A673 (cell line): ENCODE data around the gene IGF1. TPM values are rescaled to one million over a fixed set of nuclear protein-coding genes. Genes with fewer than 3 reads are reported as not detected.

Experiments
- BruUV-seq: library from RNA; stranded (reverse); fragments of 400-500 nt; replicated peaks from 2 replicates; lab custom pipeline; 2021; lab: Mats Ljungman, UMichigan
- CTCF ChIA-PET: fragments of 300-600 bp; sonication (Branson Sonifier 250); formaldehyde crosslinking; loops from one replicate; lab custom pipeline; 2022; ENCODE audit warnings: antibody characterized with exemption; lab: Charles Lee
- POLR2A ChIA-PET: fragments of 300-600 bp; sonication (Branson Sonifier 250); formaldehyde crosslinking; loops from one replicate; lab custom pipeline; 2022; ENCODE audit warnings: antibody characterized with exemption; ENCODE audit not compliant: low non-redundant PET; lab: Charles Lee
- DNase-seq: peaks from one replicate; pipeline ENCODE4 v3.0.0-alpha.2; 2015; ENCODE audit warnings: low spot score
- H3K27ac ChIP-seq: fragments of 200-600 bp; sonication (generic); 2 replicates; pipeline ENCODE4 v1.5.1; 2016; ENCODE audit warnings: mixed run types, low read depth, mild to moderate bottlenecking, mixed read lengths, antibody characterized with exemption, low read length; ENCODE audit not compliant: poor library complexity, severe bottlenecking
- H3K27me3 ChIP-seq: fragments of 200-600 bp; sonication (generic); replicated peaks from 2 replicates; pipeline ENCODE4 v1.6.1; 2017; ENCODE audit warnings: mixed run types, low read depth, mild to moderate bottlenecking, mixed read lengths, antibody characterized with exemption, low read length; ENCODE audit not compliant: insufficient read depth, poor library complexity
- H3K36me3 ChIP-seq: fragments of 200-600 bp; sonication (generic); 2 replicates; pipeline ENCODE4 v1.6.1; 2016; ENCODE audit warnings: mixed run types, mild to moderate bottlenecking, mixed read lengths, antibody characterized with exemption, low read length; ENCODE audit not compliant: insufficient read depth, poor library complexity, severe bottlenecking
- H3K4me1 ChIP-seq: fragments of 200-600 bp; sonication (generic); 2 replicates; pipeline ENCODE4 v1.6.1; 2017; ENCODE audit warnings: mixed run types, mild to moderate bottlenecking, mixed read lengths, antibody characterized with exemption, low read length; ENCODE audit not compliant: insufficient read depth, poor library complexity, severe bottlenecking
- H3K4me3 ChIP-seq: fragments of 200-600 bp; sonication (generic); 2 replicates; pipeline ENCODE4 v1.5.1; 2016; ENCODE audit warnings: low read depth, mixed run types, mild to moderate bottlenecking, mixed read lengths, low read length; ENCODE audit not compliant: poor library complexity, severe bottlenecking
- H3K9me3 ChIP-seq: fragments of 200-600 bp; sonication (generic); 2 replicates; pipeline ENCODE4 v1.6.1; 2016; ENCODE audit warnings: mixed run types, low read depth, mild to moderate bottlenecking, mixed read lengths, antibody characterized with exemption, low read length; ENCODE audit not compliant: poor library complexity, severe bottlenecking
- CTCF ChIP-seq: fragments of 300-800, 200-600 bp; sonication (generic); conservative IDR thresholded peaks from 2 replicates; pipeline ENCODE4 v1.5.1; 2017; ENCODE audit warnings: low read depth, mild to moderate bottlenecking, antibody characterized with exemption, low read length, moderate library complexity, mixed read lengths
- EZH2 ChIP-seq: fragments of 200-600 bp; sonication (generic); IDR thresholded peaks from 2 replicates; pipeline ENCODE4 v1.6.1; 2017; ENCODE audit warnings: borderline replicate concordance, low read depth, mild to moderate bottlenecking, mixed read lengths, antibody characterized with exemption, low read length; ENCODE audit not compliant: poor library complexity, severe bottlenecking
- intact Hi-C: fragments of 100-400 bp; cut with micrococcal nuclease; formaldehyde crosslinking; loops from one replicate; pipeline ENCODE4 v1.10.0; 2022; ENCODE audit not compliant: unreplicated experiment
- total RNA-seq: library from RNA; stranded (reverse); gene quantifications from 2 replicates; pipeline ENCODE4 v1.2.3, GENCODE V29; 2021

Gene IGF1
- total RNA-seq, 1 experiment from 2014 or later: 16.4 TPM

- DNase-seq: no peak
- Histone ChIP-seq H3K4me3 (no peak overlapping the region), H3K9me3 (no peaks in the 10 kb centered on the region), H3K27ac (no peak overlapping the region), H3K36me3 (no peaks in the 10 kb centered on the region), H3K27me3 (peaks cover under 1% of the 10 kb centered on the region), H3K4me1 (no peaks in the 10 kb centered on the region)
- TF ChIP-seq EZH2 (no peak), CTCF (no peak)
- ChIA-PET POLR2A (no interaction called here), CTCF (no interaction called here)
- intact Hi-C loops: no loop called here
- BruUV-seq: no TSS peak
Measured at GRCh38 chr12:102518871-102519270, 38.5 kb upstream of the IGF1 start.

GRCh38 chr12:102514696-102515095 is 34.3 kb upstream of the IGF1 start:
- no peak for TF ChIP-seq CTCF
- TF ChIP-seq EZH2: no peak
- ChIA-PET POLR2A (no interaction called here), CTCF (no interaction called here)
- DNase-seq: no peak
- H3K4me3 ChIP-seq: no peak overlapping the region
- no peak overlapping the region for H3K27ac ChIP-seq
- no peaks in the 10 kb centered on the region for H3K4me1 ChIP-seq
- no TSS peak for BruUV-seq
- intact Hi-C loops: no loop called here
- no peaks in the 10 kb centered on the region for H3K9me3 ChIP-seq
- H3K36me3 ChIP-seq: no peaks in the 10 kb centered on the region
- no peaks in the 10 kb centered on the region for H3K27me3 ChIP-seq

GRCh38 chr12:102513739-102514138 is 33.4 kb upstream of the IGF1 start:
- Histone ChIP-seq H3K27me3 (no peaks in the 10 kb centered on the region), H3K4me3 (no peak overlapping the region), H3K27ac (no peak overlapping the region), H3K9me3 (no peaks in the 10 kb centered on the region), H3K4me1 (no peaks in the 10 kb centered on the region), H3K36me3 (no peaks in the 10 kb centered on the region)
- intact Hi-C loops: no loop called here
- BruUV-seq: no TSS peak
- no peak for DNase-seq
- CTCF ChIA-PET: no interaction called here
- TF ChIP-seq EZH2 (no peak), CTCF (0 out of 2 replicates have a peak, but pooled peaks have one; percentile 16)
- POLR2A ChIA-PET: no interaction called here
